H1 (cell line): ENCODE data around the gene TEX14. TPM values are rescaled to one million over a fixed set of nuclear protein-coding genes. Genes with fewer than 3 reads are reported as not detected.

ENCODE experiments used
- CTCF ChIA-PET: fragments of 300-600 bp; sonication (Branson Sonifier 250); formaldehyde crosslinking; loops from one replicate; lab custom pipeline; 2021; ENCODE audit not compliant: partially characterized antibody; lab: Charles Lee
- POLR2A ChIA-PET: fragments of 300-600 bp; sonication (Branson Sonifier 250); formaldehyde crosslinking; loops from one replicate; lab custom pipeline; 2021; ENCODE audit warnings: inconsistent platforms; ENCODE audit not compliant: partially characterized antibody; lab: Charles Lee
- DNase-seq, 2 experiments: peaks; one replicate each; pipeline versions ENCODE4 v3.0.0 to v3.0.0-alpha.2; 2010 to 2022; ENCODE audit warnings: low spot score in 2 of 2, low read depth in 1 of 2, mixed read lengths in 1 of 2
- FAIRE-seq: peaks from 2 replicates; lab custom pipeline; 2011; peaks lifted over from hg19 to GRCh38; lab: Jason Lieb, UNC
- H2AFZ ChIP-seq: 2 replicates; pipeline ENCODE4 v1.8.1; 2012; ENCODE audit warnings: low read length, inconsistent platforms
- H2AK5ac ChIP-seq: 2 replicates; pipeline ENCODE4 v1.6.1; 2013; ENCODE audit warnings: low read depth, low read length
- H2BK120ac ChIP-seq: replicated peaks from 2 replicates; pipeline ENCODE3; 2013; ENCODE audit warnings: low read depth, low read length, inconsistent platforms
- H2BK12ac ChIP-seq: 2 replicates; pipeline ENCODE4 v1.6.1; 2013; ENCODE audit warnings: low read depth, low read length
- H2BK15ac ChIP-seq: 2 replicates; pipeline ENCODE4 v1.6.1; 2013; ENCODE audit warnings: low read length
- H2BK20ac ChIP-seq: 2 replicates; pipeline ENCODE4 v1.6.1; 2013; ENCODE audit warnings: low read length
- H2BK5ac ChIP-seq: 2 replicates; pipeline ENCODE4 v1.6.1; 2013; ENCODE audit warnings: low read depth, low read length
- H3K14ac ChIP-seq: 2 replicates; pipeline ENCODE4 v1.6.1; 2013; ENCODE audit warnings: inconsistent platforms; ENCODE audit not compliant: insufficient read length
- H3K18ac ChIP-seq: 2 replicates; pipeline ENCODE4 v1.6.1; 2013; ENCODE audit warnings: low read length; ENCODE audit errors: extremely low read depth
- H3K23ac ChIP-seq: 2 replicates; pipeline ENCODE4 v1.6.1; 2013; ENCODE audit warnings: inconsistent platforms; ENCODE audit not compliant: insufficient read length
- H3K23me2 ChIP-seq: 2 replicates; pipeline ENCODE4 v1.6.1; 2013; ENCODE audit warnings: low read depth, low read length
- H3K27ac ChIP-seq: 2 replicates; pipeline ENCODE4 v1.6.1; 2011; ENCODE audit warnings: low read depth, low read length, inconsistent platforms
- H3K27me3 ChIP-seq, 4 experiments: replicated peaks in 1 of 4; 1 replicate in 1 of 4; 2 replicates in 3 of 4; pipeline versions ENCODE4 v1.6.1 to v1.8.1; 2011 to 2013; ENCODE audit warnings: low read length in 3 of 4, mild to moderate bottlenecking in 3 of 4, inconsistent platforms in 2 of 4, mixed read lengths in 2 of 4, moderate library complexity in 1 of 4; ENCODE audit not compliant: control insufficient read depth in 3 of 4, insufficient read depth in 3 of 4; ENCODE audit errors: extremely low read depth in 1 of 4
- H3K36me3 ChIP-seq, 4 experiments: 2 replicates each; pipeline versions ENCODE4 v1.6.1 to v1.8.1; 2011 to 2013; ENCODE audit warnings: mild to moderate bottlenecking in 4 of 4, low read length in 3 of 4, moderate library complexity in 2 of 4, control low read depth in 1 of 4, inconsistent platforms in 1 of 4; ENCODE audit not compliant: insufficient read depth in 4 of 4, control insufficient read depth in 2 of 4
- H3K4ac ChIP-seq: replicated peaks from 2 replicates; pipeline ENCODE3; 2013; ENCODE audit warnings: low read length, low read depth, mixed read lengths, inconsistent platforms; ENCODE audit not compliant: insufficient read length
- H3K4me1 ChIP-seq, 4 experiments: replicated peaks in 1 of 4; 1 replicate in 1 of 4; 2 replicates in 3 of 4; pipeline versions ENCODE4 v1.6.1 to v1.8.1; 2011 to 2013; ENCODE audit warnings: low read length in 3 of 4, inconsistent platforms in 2 of 4, mixed read lengths in 1 of 4; ENCODE audit not compliant: insufficient read depth in 4 of 4, control insufficient read depth in 3 of 4
- H3K4me2 ChIP-seq, 2 experiments: 2 replicates each; pipeline versions ENCODE4 v1.6.1 to v1.8.1; 2011 to 2013; ENCODE audit warnings: low read depth in 2 of 2, low read length in 2 of 2, control low read depth in 1 of 2, inconsistent platforms in 1 of 2, mild to moderate bottlenecking in 1 of 2; ENCODE audit not compliant: insufficient read depth in 1 of 2
- H3K4me3 ChIP-seq, 4 experiments: fragments of 200-600, 300-600 bp in 1 of 4; sonication (generic), shearing (Covaris generic), sonication (Bioruptor Twin) in 1 of 4; 2 replicates each; pipeline versions ENCODE4 v1.5.1 to v1.8.1; 2011 to 2016; ENCODE audit warnings: low read length in 4 of 4, low read depth in 3 of 4, control low read depth in 2 of 4, inconsistent platforms in 2 of 4, mild to moderate bottlenecking in 2 of 4, mixed read lengths in 1 of 4, moderate library complexity in 1 of 4; ENCODE audit not compliant: insufficient read depth in 2 of 4; ENCODE audit errors: extremely low read depth in 1 of 4
- H3K56ac ChIP-seq: replicated peaks from 2 replicates; pipeline ENCODE3; 2013; ENCODE audit warnings: low read depth, mild to moderate bottlenecking, mixed read lengths, low read length, inconsistent platforms; ENCODE audit not compliant: insufficient read length
- H3K79me1 ChIP-seq: 2 replicates; pipeline ENCODE4 v1.6.1; 2013; ENCODE audit warnings: low read depth, low read length, control low read depth
- H3K79me2 ChIP-seq, 2 experiments: 2 replicates each; pipeline versions ENCODE4 v1.6.1 to v1.8.1; 2012 to 2013; ENCODE audit warnings: low read length in 2 of 2, mild to moderate bottlenecking in 2 of 2, inconsistent platforms in 1 of 2; ENCODE audit not compliant: insufficient read depth in 2 of 2, control insufficient read depth in 1 of 2
- H3K9ac ChIP-seq, 4 experiments: replicated peaks in 1 of 4; 1 replicate in 1 of 4; 2 replicates in 3 of 4; pipeline versions ENCODE4 v1.6.1 to v1.8.1; 2011 to 2013; ENCODE audit warnings: low read depth in 3 of 4, low read length in 3 of 4, control low read depth in 2 of 4, mild to moderate bottlenecking in 2 of 4, moderate library complexity in 2 of 4, inconsistent platforms in 1 of 4; ENCODE audit errors: extremely low read depth in 1 of 4
- H3K9me3 ChIP-seq, 2 experiments: 2 replicates each; pipeline versions ENCODE4 v1.6.1 to v1.8.1; 2012 to 2013; ENCODE audit warnings: mild to moderate bottlenecking in 2 of 2, moderate library complexity in 2 of 2, control low read depth in 1 of 2, inconsistent platforms in 1 of 2, low read depth in 1 of 2, low read length in 1 of 2, mixed read lengths in 1 of 2; ENCODE audit not compliant: insufficient read depth in 2 of 2
- H4K20me1 ChIP-seq, 2 experiments: replicated peaks in 1 of 2; 2 replicates each; pipeline versions ENCODE3 to v1.8.1; 2011 to 2013; ENCODE audit warnings: inconsistent platforms in 2 of 2, low read length in 2 of 2, mild to moderate bottlenecking in 1 of 2; ENCODE audit not compliant: insufficient read depth in 2 of 2, control insufficient read depth in 1 of 2
- H4K5ac ChIP-seq: 2 replicates; pipeline ENCODE4 v1.6.1; 2013; ENCODE audit warnings: low read length, low read depth, mixed read lengths, inconsistent platforms; ENCODE audit not compliant: insufficient read length
- H4K8ac ChIP-seq: 2 replicates; pipeline ENCODE4 v1.8.0; 2013; ENCODE audit warnings: mild to moderate bottlenecking, moderate library complexity, low read length, inconsistent platforms; ENCODE audit not compliant: insufficient read depth; ENCODE audit errors: extremely low read depth
- H4K91ac ChIP-seq: replicated peaks from 2 replicates; pipeline ENCODE3; 2013; ENCODE audit warnings: low read length, mixed read lengths, inconsistent platforms; ENCODE audit not compliant: insufficient read length
- MAX ChIP-seq: IDR thresholded peaks from 2 replicates; pipeline ENCODE4 v1.6.1; 2012; ENCODE audit warnings: inconsistent platforms
- SIRT6 ChIP-seq: IDR thresholded peaks from one replicate; pipeline ENCODE4 v1.7.1; 2012; ENCODE audit warnings: low read length, inconsistent platforms
- polyA plus RNA-seq, 7 experiments: library from polyadenylated mRNA; depleted of rRNA in 3 of 7; stranded (reverse) in 5 of 7; unstranded in 2 of 7; fragments of >200 nt in 5 of 7; fragments of 200-250 nt in 2 of 7; gene quantifications; 1 replicate in 5 of 7; 2 replicates in 1 of 7; 4 replicates in 1 of 7; pipeline versions ENCODE4 v1.2.1 to v1.2.3, GENCODE V29; 2011 to 2013; ENCODE audit warnings: missing spikeins in 2 of 7, mixed read lengths in 2 of 7
- total RNA-seq: library from RNA; stranded (reverse); fragmentation: NEBNext Ultra II Directional; extraction: Animal tissue kit (Norgen Biotek cat#: 25700); gene quantifications from 2 replicates; pipeline ENCODE4 v1.2.1, GENCODE V29; 2021

Gene TEX14
- total and polyA plus RNA-seq, 2 of the 8 experiments (the other 6 are each of a cell fraction or from before 2014, with no cell fraction given), result 0.83 to 2.5 TPM

- H2BK15ac ChIP-seq, result no peak overlapping the region
- no peak overlapping the region for H3K4me3 ChIP-seq
- no peak overlapping the region for H3K4me2 ChIP-seq
- H4K20me1 ChIP-seq, result no peaks in the 10 kb centered on the region
- no peaks in the 10 kb centered on the region for H3K36me3 ChIP-seq
- DNase-seq (no peak), FAIRE-seq (no peak)
- H3K56ac ChIP-seq, result no peak overlapping the region
- no peaks in the 10 kb centered on the region for H3K79me1 ChIP-seq
- no peaks in the 10 kb centered on the region for H3K9me3 ChIP-seq
- no peak overlapping the region for H2BK5ac ChIP-seq
- CTCF ChIA-PET, result interaction anchor here (0.9 kb wide), 1 partner anchor 21 kb away, joined by 3 read pairs; no protein-coding TSS in a partner anchor
- H2BK20ac ChIP-seq, result no peak overlapping the region
- no peak overlapping the region for H4K91ac ChIP-seq
- H2AK5ac ChIP-seq, result no peak overlapping the region
- no peaks in the 10 kb centered on the region for H3K27me3 ChIP-seq
- no peak overlapping the region for H3K23ac ChIP-seq
- no peaks in the 10 kb centered on the region for H3K4me1 ChIP-seq
- POLR2A ChIA-PET, result no interaction called here
- H2AFZ ChIP-seq, result no peak overlapping the region
- no peak overlapping the region for H3K14ac ChIP-seq
- H2BK12ac ChIP-seq, result no peak overlapping the region
- no peak overlapping the region for H3K9ac ChIP-seq
- H2BK120ac ChIP-seq, result no peak overlapping the region
- no peak overlapping the region for H3K18ac ChIP-seq
- H3K23me2 ChIP-seq, result no peaks in the 10 kb centered on the region
- no peak overlapping the region for H3K27ac ChIP-seq
- no peak overlapping the region for H4K5ac ChIP-seq
- H3K79me2 ChIP-seq, result no peaks in the 10 kb centered on the region
- no peak overlapping the region for H3K4ac ChIP-seq
- no peak overlapping the region for H4K8ac ChIP-seq
- TF ChIP-seq MAX (no peak), SIRT6 (no peak)
Measured at GRCh38 chr17:58730937-58731336, 39.1 kb upstream of the TEX14 start.
